ENCODE measurements around the gene AVEN. TPM values are rescaled to one million over a fixed set of nuclear protein-coding genes. Genes with fewer than 3 reads are reported as not detected.

The AVEN gene
- total and polyA plus RNA-seq, 2 of the 4 experiments (the other 2 are of a cell fraction), result 9.1 to 17.6 TPM

- ChIA-PET CTCF (no interaction called here), POLR2A (ENCODE audit: unreplicated experiment) (no interaction called here)
- Histone ChIP-seq H3K4ac (ENCODE audit: low read depth, low read length) (no peak overlapping the region), H3K27me3 (ENCODE audit: control insufficient read depth, insufficient read depth, low read length) (no peaks in the 10 kb centered on the region), H3K4me1 (ENCODE audit: control insufficient read depth, insufficient read depth, low read length) (peaks cover 8% of the 10 kb centered on the region), H4K8ac (ENCODE audit: low read depth in 2 of 2, low read length in 2 of 2) (no peak overlapping the region), H4K20me1 (ENCODE audit: insufficient read depth, low read length) (peaks cover 2% of the 10 kb centered on the region; the same call in 1 of the 2 replicates), H2AK5ac (ENCODE audit: low read depth, low read length) (no peak overlapping the region), H3K9me3 (ENCODE audit: control insufficient read depth, insufficient read depth, low read length) (no peaks in the 10 kb centered on the region), H4K91ac (ENCODE audit: insufficient read depth, low read depth, low read length) (no peak overlapping the region), H3K4me3 (ENCODE audit: insufficient read depth, low read depth, low read length) (no peak overlapping the region), H2BK20ac (ENCODE audit: low read depth, low read length) (no peak overlapping the region), H3K56ac (ENCODE audit: extremely low read depth, insufficient read depth, low read length) (no peak overlapping the region), H3K14ac (replicated peaks; ENCODE audit: low read depth, low read length) (no peak overlapping the region), H3K9me1 (ENCODE audit: insufficient read depth, low read length) (peaks cover 9% of the 10 kb centered on the region), H2AK9ac (replicated peaks; ENCODE audit: low read depth, low read length, poor library complexity) (no peak overlapping the region), H4K5ac (ENCODE audit: low read depth, low read length) (no peak overlapping the region), H3K36me3 (ENCODE audit: control insufficient read depth, insufficient read depth, low read length) (no peaks in the 10 kb centered on the region), H3K23ac (ENCODE audit: low read depth, low read length) (no peak overlapping the region), H3K79me1 (ENCODE audit: low read depth in 1 of 2, low read length in 2 of 2) (peaks cover 5 to 7% of the 10 kb centered on the region in 2 experiments; a peak in 3 of 4 replicates), H2BK120ac (ENCODE audit: low read depth, low read length) (no peak overlapping the region), H3K18ac (ENCODE audit: low read depth, low read length) (no peak overlapping the region), H2BK15ac (ENCODE audit: low read depth, low read length) (no peak overlapping the region), H2BK5ac (ENCODE audit: low read depth, low read length, poor library complexity, severe bottlenecking) (no peak overlapping the region), H2AFZ (replicated peaks; ENCODE audit: low read length, poor library complexity) (no peak overlapping the region), H3K9ac (ENCODE audit: low read depth, low read length) (no peak overlapping the region), H3K27ac (ENCODE audit: insufficient read depth, low read length) (no peak overlapping the region), H3K4me2 (ENCODE audit: low read depth, low read length) (no peak overlapping the region)
- dilution Hi-C loops (cut with HindIII; ENCODE audit: low sequenced_read_pairs, unreplicated experiment), result no loop called here
- ATAC-seq (ENCODE audit: low read depth) (no peak), DNase-seq (no peak)
- BruUV-seq (replicated peaks), result no TSS peak
- in situ Hi-C loops (cut with MboI; ENCODE audit: low sequenced_read_pairs), result no loop called here
- intact Hi-C loops (cut with micrococcal nuclease), result no loop called here
- no peak for TF ChIP-seq BHLHE40 (IDR thresholded peaks at IDR 0.05; ENCODE audit: low read depth, low read length)
- TF ChIP-seq MXI1 (IDR thresholded peaks at IDR 0.05; ENCODE audit: borderline replicate concordance, low read depth, low read length), result no peak
- no peak for TF ChIP-seq NFE2L2 (IDR thresholded peaks at IDR 0.05; ENCODE audit: low read depth, low read length)
- no peak for TF ChIP-seq CHD1 (IDR thresholded peaks at IDR 0.05; ENCODE audit: low read depth, low read length)
- TF ChIP-seq SMC3 (IDR thresholded peaks at IDR 0.05; ENCODE audit: low read depth, low read length), result no peak
- TF ChIP-seq MAZ (IDR thresholded peaks at IDR 0.05; ENCODE audit: borderline replicate concordance, low read depth, low read length), result no peak
- TF ChIP-seq RFX5 (IDR thresholded peaks at IDR 0.05; ENCODE audit: low read depth, low read length), result no peak
- TF ChIP-seq MAFK (IDR thresholded peaks at IDR 0.05; ENCODE audit: low read depth, low read length), result no peak
- TF ChIP-seq USF2 (IDR thresholded peaks at IDR 0.05; ENCODE audit: low read depth, low read length), result no peak
- TF ChIP-seq CEBPB (IDR thresholded peaks at IDR 0.05; ENCODE audit: low read depth, low read length), result no peak
- no peak for TF ChIP-seq FOS (IDR thresholded peaks at IDR 0.05; ENCODE audit: low read depth, low read length)
- TF ChIP-seq RAD21 (IDR thresholded peaks at IDR 0.05; ENCODE audit: low read length), result no peak
- no peak for TF ChIP-seq RCOR1 (IDR thresholded peaks at IDR 0.05; ENCODE audit: insufficient replicate concordance, low read length)
- TF ChIP-seq ELK1 (IDR thresholded peaks at IDR 0.05; ENCODE audit: borderline replicate concordance, low read depth, low read length), result no peak
- TF ChIP-seq CTCF (conservative IDR thresholded peaks at IDR 0.05; ENCODE audit: low read depth, low read length), result no peak
These were observed 126.7 kb downstream of the AVEN start for GRCh38 chr15:33912326-33912725.

Data from IMR-90 (cell line).